ENCODE measurements around the gene CSPG5.

CSPG5 gene

DNA sequence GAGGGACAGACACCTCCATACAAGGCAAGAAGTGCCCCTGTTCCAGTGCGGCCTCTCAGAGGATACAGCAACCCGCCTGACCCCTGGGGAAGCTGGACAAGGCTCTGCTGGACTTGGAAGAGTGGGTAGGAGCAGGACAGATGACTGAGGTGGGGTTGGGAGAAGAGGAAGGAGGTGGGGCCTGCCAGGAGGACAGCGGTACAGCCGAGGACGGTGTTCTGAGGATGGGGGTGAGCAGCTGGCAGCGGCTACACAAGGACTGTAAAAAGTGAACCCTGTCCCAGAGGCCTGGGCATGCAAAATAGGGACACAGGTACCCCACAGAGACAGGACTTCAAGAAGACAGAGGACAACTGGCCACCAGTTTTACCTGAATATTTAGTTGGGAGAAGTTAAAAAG, 41.7 kb downstream of the CSPG5 start:
- DNase-seq (ENCODE audit: low read depth), result no peak

DNA sequence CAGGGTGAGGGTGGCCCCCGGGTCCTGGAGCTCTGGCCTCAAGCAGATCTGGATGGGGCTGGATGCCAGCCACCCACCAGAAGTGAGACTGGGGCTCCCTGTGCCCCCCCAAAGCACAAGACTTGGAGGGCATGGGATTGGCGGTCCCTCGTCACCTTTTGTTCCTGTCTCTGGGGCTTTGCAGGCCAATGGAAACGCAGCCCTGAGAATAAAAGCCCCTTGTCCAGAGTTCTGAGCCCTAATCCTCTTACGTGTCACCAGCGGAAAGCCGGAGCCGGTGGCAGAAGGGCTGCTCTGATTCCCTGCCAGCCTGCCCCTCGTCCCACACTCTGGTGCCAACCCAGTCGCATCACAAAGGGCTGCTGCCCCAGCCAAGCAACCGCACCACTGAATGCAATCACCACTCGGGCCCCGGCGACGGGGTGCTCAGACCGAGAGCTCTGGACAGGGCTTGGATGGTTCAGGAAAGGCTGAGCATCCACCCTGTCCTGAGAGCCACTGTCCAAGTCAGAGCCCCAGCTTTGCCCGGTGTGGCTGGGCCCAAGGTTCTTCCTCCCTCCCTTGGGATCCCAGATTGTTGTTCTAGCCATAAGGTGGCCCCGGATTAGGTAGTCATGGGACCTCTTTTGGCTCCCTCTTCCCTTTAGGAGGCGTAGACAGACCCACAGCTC, 42.3 kb downstream of the CSPG5 start:
- no peak for DNase-seq (ENCODE audit: low read depth)

DNA sequence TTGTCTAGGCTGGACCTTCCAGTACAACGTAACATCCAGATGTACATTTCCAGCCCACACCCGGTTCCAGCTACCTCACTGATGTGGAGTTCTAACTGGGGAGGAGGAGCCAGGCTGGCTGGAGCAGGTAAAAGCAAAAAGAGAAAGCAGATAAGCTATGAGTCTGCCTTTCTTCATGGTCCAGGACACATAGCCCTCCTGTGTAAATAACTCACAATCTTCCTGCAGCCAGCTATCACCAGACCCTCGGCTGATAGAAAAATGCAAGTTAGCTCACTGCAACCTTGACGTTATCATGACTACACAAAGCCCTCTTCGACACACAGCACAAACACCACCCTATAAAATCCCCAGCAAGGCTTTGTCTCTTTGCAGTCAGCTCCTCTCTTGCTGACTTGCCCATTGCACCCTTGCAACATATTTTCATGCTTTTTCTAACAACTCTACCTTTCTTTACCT, 44.6 kb downstream of the CSPG5 start:
- DNase-seq (ENCODE audit: low read depth), result no peak

DNA sequence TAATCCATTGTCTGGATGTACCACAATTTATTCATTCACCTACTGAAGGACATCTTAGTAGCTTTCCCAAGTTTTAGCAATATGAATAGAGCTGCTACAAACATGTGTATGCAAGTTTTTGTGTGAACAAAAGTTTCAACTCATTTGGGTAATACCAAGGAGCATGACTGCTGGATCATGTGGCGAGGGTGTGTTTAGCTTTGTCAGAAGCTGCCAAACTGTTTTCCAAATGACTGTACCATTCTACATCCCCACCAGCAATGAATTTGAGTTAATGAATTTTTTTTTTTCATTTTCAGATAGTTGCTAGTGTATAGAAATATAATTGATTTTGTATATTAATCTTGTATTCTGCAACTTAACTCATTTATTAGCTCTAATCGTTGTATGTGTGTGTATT, 45.2 kb downstream of the CSPG5 start:
- DNase-seq (ENCODE audit: low read depth), result no peak

DNA sequence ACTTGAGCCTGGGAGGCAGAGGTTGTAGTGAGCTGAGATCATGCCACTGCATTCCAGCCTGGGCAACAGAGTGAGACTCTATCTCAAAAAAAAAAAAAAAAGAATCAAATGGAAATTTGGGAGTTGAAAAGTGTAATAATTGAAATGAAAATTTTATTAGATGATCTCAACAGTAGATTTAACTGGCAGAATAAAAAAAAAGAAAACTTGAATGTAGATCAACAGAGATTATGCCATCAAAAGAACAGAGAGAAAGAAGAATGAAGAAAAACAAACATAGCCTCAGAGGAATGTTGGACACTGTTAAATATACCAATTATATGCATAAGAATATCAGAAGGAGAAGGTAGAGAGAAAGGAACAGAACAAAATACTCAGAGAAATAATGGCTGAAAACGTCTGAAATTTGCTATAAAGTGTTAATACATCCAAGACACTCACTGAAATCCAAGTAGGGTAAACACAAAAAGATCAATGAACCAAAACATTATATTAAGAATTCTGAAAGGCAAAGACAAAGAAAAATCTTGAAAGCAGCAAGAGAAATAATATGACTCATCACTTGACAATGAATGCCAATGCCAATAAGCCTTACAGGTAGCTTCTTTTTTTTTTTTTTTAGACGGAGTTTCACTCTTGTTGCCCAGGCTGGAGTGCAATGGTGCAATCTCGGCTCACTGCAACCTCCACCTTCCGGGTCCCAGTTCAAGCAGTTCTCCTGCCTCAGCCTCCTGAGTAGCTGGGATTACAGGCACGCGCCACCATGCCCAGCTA, 50.5 kb downstream of the CSPG5 start:
- DNase-seq (ENCODE audit: low read depth), result no peak

DNA sequence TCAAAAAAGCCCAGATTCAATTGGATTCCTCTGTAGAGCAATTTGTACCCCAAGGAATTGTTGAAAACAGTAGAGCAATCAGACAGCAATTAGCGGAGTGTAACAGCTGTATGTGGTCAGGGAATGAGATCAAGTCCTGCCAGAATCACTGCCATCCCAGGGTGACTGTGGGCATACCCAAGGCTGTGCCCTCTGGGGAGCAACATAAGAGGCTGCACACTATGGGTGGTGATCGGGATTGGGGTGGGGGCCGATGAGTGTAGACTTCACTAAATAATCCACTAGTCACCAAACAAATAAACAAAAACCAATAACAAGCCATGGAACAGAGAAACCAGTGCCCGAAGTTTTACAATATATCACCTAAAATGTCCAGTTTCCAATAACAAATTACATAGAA, 53.0 kb downstream of the CSPG5 start:
- no peak for DNase-seq (ENCODE audit: low read depth)

DNA sequence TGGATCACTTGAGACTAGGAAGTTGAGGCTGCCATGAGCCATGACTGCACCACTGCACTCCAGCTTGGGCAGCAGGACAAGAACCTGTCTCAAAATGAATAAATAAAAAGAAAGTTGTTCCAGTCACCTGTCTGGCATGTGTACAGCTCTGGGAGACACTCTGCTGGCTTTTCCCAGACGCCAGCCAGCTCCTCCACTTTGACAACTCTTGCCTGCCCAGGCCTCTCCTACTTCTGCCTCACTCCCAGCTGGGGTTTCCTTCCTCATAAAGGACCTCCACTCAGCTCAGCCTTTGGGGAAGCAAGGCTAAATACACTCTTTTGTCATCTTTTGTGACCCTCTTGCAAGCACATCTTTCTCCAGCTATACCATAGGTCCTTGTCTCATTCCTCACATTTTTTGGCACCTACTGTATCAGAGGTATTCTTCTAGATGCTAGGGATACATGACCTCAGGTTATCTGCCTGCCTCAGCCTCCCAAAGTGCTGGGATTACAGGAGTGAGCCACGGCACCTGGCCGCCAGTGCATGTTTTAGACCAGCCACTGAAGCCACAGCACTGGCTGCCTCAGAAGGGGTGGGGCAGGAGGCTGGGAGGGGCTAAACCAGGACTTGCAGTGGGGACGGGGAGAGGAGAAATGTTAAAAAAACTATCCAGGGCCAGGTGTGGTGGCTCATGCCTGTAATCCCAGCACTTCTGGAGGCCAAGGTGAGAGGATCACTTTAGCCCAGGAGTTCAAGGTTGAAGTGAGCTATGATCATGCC, 55.2 kb downstream of the CSPG5 start:
- DNase-seq (ENCODE audit: low read depth), result no peak

DNA sequence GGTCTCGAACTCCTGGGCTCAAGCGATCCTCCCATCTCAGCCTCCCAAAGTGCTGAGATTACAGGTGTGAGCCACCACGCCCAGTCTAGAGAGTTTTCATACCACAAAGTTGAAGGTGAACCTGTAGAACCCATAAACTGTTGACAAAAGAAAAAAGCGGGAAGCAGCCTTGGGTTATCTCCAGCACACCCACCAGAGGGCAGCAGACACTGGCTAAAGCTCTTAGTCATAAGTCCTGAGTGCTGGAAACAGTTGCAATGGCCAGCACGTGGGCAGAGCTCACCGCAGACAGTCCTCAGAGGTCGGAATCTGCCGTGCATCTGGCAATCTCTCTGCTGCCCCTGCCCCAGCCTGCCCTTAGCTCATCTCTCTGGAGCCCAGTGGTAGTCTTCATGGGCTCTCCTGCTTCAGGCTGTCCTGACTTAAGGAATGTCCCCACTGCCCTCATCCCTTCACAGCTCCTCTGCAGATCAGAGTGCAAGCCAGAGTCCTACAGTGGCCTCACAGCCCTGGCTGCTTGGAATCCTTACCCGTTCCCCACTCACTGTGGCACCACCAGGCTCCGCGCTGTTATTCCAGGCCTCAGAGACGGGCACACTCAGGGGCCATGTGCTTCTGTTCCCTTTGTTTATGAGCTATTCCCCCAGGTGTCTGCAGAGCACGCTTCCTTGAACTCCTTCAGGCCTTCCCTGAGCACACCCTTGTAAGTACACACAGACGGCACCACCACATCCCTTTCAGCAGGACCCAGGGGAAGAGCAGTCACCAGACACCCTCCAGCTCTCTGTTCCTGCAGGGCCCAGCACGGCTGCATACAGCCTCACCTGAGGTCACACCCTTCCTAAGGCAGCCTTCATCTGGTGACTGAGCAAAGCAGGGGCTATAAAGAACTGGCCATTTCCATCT, 56.3 kb downstream of the CSPG5 start:
- DNase-seq (ENCODE audit: low read depth), result peak; percentile 34

DNA sequence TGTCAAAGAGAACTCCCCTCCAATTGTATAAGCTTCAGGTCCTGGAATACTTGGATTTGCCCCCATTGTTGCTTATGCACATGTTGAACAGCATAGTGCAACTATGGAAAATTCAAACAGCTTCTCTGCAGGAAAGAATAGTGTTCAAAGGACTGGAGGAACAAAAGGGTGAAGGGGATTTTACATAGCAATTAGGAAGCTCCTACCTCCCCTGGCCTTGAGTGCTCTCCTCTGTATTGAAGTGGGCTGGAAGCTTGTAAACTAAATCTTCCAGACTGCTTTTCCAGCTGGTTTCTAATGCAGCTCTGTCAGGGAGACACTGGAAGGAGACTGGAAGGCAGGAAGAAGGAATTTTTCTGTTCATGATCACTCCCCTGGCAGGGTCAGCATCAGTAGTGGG, 57.9 kb downstream of the CSPG5 start:
- DNase-seq (ENCODE audit: low read depth), result no peak

DNA sequence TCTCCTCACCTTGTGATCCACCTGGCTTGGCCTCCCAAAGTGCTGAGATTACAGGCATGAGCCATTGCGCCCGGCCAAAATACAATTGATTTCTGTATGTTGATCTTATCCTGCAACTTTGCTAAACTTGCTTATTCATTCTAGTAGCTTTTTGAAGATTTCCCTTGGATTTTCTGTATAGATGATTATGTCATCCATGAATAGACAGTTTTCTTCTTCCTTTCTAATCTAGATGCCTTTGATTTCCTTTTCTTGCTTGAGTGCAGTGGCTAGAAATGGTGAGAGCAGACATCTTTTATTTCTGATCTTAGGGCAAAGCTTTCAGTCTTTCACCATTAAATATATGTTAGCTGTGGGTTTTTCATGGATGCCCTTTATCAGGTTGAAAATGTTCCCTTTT, 60.7 kb downstream of the CSPG5 start:
- no peak for DNase-seq (ENCODE audit: low read depth)

DNA sequence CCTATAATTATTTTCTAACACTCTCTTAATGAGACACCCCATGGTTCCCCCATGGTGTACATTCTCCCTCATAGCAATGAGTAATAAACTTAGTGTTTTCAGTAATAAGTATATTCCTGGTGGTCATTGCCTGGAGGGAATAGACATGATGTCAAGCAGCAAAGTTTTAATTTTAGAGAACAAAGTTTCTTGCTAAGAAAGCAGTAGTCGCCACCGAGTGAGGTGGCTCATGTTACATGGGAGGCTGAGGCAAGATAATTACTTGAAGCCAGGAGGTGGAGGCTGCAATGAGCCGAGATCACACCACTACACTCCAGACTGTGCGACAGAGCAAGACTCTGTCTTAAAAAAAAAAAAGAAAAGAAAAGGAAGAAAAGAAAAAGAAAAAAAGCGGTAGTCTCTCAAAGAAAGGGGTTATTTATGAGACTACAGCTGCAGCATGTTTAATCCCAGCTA, 62.8 kb downstream of the CSPG5 start:
- DNase-seq (ENCODE audit: low read depth), result no peak

DNA sequence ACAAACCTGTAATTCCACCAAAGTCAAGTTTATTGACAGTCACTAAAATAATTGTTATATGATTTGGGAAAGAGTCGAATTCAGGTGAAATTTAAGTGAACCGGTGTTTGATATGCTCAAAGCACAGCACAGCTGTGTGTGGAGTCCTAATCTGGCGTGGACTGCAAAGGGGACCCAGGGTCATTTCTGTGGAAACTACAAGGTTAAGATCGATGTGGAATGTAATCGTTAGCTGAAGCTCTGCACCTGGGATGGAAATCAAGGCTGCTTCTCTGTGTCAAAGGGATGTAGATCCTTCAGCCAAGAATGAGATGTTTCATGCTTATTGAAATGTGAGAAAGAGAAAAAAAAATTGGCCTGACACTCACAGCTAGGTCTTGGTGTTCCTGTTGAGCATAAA, 63.6 kb downstream of the CSPG5 start:
- no peak for DNase-seq (ENCODE audit: low read depth)

DNA sequence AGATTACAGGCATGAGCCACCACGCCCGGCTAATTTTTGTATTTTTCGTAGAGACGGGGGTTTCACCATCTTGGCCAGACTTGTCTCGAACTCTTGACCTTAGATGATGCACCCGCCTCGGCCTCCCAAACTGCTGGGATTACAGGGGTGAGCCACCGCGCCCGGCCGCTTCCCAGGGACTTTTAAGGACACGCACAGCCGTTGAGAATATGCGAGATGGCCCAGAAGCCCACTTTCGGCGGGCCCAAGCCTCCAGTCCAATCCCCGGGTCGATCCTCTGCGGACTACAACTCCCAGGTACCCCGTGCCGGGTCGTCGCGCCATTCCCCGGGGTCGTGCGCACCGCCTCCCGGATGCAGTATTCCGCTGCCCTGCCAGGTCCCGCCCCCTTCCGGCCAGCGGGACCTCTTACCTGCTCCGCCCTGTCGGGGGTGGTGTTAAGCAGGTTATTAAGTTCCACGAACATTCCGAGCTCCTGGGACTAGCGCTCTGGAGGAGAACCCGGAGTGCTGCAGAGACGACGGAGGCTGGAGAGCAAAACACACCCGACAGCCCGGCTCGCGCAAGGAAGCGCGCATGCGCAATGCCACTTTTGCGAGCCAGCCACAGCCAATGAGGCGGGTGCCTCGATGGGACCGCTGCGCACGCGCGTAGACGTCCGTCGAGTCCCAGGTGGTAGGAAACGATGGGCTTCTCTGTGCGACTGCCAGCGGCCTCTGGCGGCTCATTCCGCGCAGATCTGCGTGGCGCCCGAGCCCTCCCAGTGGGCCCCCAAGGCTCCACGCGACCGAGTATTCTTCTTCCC, 65.3 kb downstream of the CSPG5 start, which contains the start of gene ELP6:
TSS of gene ELP6 (minus strand) at position 588 of the 805 bp plus-strand sequence. CDS start at position 466, 122 bp downstream.
- DNase-seq (ENCODE audit: low read depth), result peak; percentile 89

DNA sequence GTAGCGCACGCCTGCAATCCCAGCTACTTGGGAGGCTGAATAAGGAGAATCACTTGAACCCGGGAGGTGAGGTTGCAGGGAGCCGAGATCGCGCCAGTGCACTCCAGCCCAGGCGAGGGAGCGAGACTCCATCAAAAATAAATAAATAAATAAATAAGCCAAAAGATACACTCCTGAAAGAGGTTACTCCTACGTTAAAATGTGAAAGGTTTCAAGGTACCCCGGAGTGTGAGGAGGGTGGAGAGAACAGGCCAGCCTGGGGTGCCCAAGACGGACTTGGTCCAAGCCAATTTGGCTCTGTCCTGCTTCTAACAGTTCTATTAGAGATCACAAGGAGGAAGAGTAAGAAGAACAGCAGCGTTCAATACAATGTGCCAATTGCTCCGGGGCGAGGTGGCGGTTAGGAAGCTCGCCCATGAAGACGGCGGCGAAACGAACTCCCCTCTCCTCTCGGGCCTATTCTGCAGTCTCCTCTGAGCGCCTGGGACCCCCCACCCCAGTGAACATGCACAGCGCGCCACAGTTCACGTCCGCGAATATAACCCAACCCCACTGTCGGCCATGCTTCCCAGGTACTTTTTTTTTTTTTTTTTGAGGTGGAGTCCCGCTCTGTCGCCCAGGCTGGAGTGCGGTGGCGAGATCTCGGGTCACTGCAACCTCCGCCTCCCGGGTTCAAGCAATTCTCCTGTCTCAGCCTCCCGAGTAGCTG, 66.1 kb downstream of the CSPG5 start:
- no peak for DNase-seq (ENCODE audit: low read depth)
